Measurements from ENCODE around the gene NTNG1. TPM values are rescaled to one million over a fixed set of nuclear protein-coding genes. Genes with fewer than 3 reads are reported as not detected.

The NTNG1 gene
- total and polyA plus RNA-seq, 2 of the 4 experiments (the other 2 are of a cell fraction): 1.2 to 2.3 TPM

- no peak overlapping the region for H4K5ac ChIP-seq (ENCODE audit: low read depth, low read length)
- no peak overlapping the region for H3K14ac ChIP-seq (replicated peaks; ENCODE audit: low read depth, low read length)
- dilution Hi-C loops (cut with HindIII; ENCODE audit: low sequenced_read_pairs, unreplicated experiment): no loop called here
- no peak overlapping the region for H4K8ac ChIP-seq (ENCODE audit: low read depth in 2 of 2, low read length in 2 of 2)
- H3K23ac ChIP-seq (ENCODE audit: low read depth, low read length): no peak overlapping the region
- no peak overlapping the region for H3K4me2 ChIP-seq (ENCODE audit: low read depth, low read length)
- WGBS, 2 experiments (ENCODE audit: extremely low coverage in 2 of 2, insufficient read length in 1 of 2): no CpG with 5 or more reads among the region's 2 CpGs
- H2AFZ ChIP-seq (replicated peaks; ENCODE audit: low read length, poor library complexity): no peak overlapping the region
- H3K4me1 ChIP-seq (ENCODE audit: control insufficient read depth, insufficient read depth, low read length): no peaks in the 10 kb centered on the region
- H3K4ac ChIP-seq (ENCODE audit: low read depth, low read length): no peak overlapping the region
- H4K20me1 ChIP-seq (ENCODE audit: insufficient read depth, low read length): no peaks in the 10 kb centered on the region
- no peak overlapping the region for H2AK9ac ChIP-seq (replicated peaks; ENCODE audit: low read depth, low read length, poor library complexity)
- no peak overlapping the region for H3K4me3 ChIP-seq (ENCODE audit: insufficient read depth, low read depth, low read length)
- no peaks in the 10 kb centered on the region for H3K9me3 ChIP-seq (ENCODE audit: control insufficient read depth, insufficient read depth, low read length)
- no peak overlapping the region for H2BK5ac ChIP-seq (ENCODE audit: low read depth, low read length, poor library complexity, severe bottlenecking)
- intact Hi-C loops (cut with micrococcal nuclease): no loop called here
- no peaks in the 10 kb centered on the region for H3K36me3 ChIP-seq (ENCODE audit: control insufficient read depth, insufficient read depth, low read length)
- H3K18ac ChIP-seq (ENCODE audit: low read depth, low read length): no peak overlapping the region
- CTCF ChIA-PET: no interaction called here
- ATAC-seq (ENCODE audit: low read depth) (no peak), DNase-seq (no peak)
- H3K9me1 ChIP-seq (ENCODE audit: insufficient read depth, low read length): no peaks in the 10 kb centered on the region
- no TSS peak for BruUV-seq (replicated peaks)
- H3K27me3 ChIP-seq (ENCODE audit: control insufficient read depth, insufficient read depth, low read length): no peaks in the 10 kb centered on the region
- H2BK20ac ChIP-seq (ENCODE audit: low read depth, low read length): no peak overlapping the region
- H2AK5ac ChIP-seq (ENCODE audit: low read depth, low read length): no peak overlapping the region
- no peak for TF ChIP-seq NFE2L2 (IDR thresholded peaks at IDR 0.05; ENCODE audit: low read depth, low read length)
- no peak overlapping the region for H4K91ac ChIP-seq (ENCODE audit: insufficient read depth, low read depth, low read length)
- POLR2A ChIA-PET (ENCODE audit: unreplicated experiment): no interaction called here
- H2BK15ac ChIP-seq (ENCODE audit: low read depth, low read length): no peak overlapping the region
- H3K9ac ChIP-seq (ENCODE audit: low read depth, low read length): no peak overlapping the region
- H3K27ac ChIP-seq (ENCODE audit: insufficient read depth, low read length): no peak overlapping the region
- H2BK120ac ChIP-seq (ENCODE audit: low read depth, low read length): no peak overlapping the region
- no peak overlapping the region for H3K56ac ChIP-seq (ENCODE audit: extremely low read depth, insufficient read depth, low read length)
- in situ Hi-C loops (cut with MboI; ENCODE audit: low sequenced_read_pairs): no loop called here
- no peaks in the 10 kb centered on the region for H3K79me1 ChIP-seq (ENCODE audit: low read depth in 1 of 2, low read length in 2 of 2)
These were observed 273.1 kb downstream of the NTNG1 start for GRCh38 chr1:107413951-107414350.

All from IMR-90 (cell line).